Left lung (tissue), 10 donors: Measurements from ENCODE around the gene LRRC17. TPM values are rescaled to one million over a fixed set of nuclear protein-coding genes. Genes with fewer than 3 reads are reported as not detected.
"Not testable (repeated sequence)": the region's sequence is repeated elsewhere in the genome, so short reads cannot be mapped to it uniquely, and the experiment has no call there.

Experiments
- ATAC-seq: fragments of 200-7000 bp; cut with Tn5 transposase; one replicate; pipeline ENCODE4 v1.9.1; 2020; ENCODE audit warnings: moderate library complexity
- DNase-seq, 4 donors: peaks; one replicate each; pipeline ENCODE4 v3.0.0-alpha.2; 2013 to 2020
- H3K27ac ChIP-seq, 2 donors: fragments of 200-600 bp; sonication (generic) in 1 of 2; one replicate each; pipeline versions ENCODE4 v1.5.0 to v1.8.0; 2020 to 2021
- H3K27me3 ChIP-seq, 2 donors: fragments of 200-600 bp; sonication (generic) in 1 of 2; one replicate each; pipeline versions ENCODE4 v1.5.0 to v1.8.0; 2020 to 2021
- H3K36me3 ChIP-seq, 2 donors: fragments of 200-600 bp; sonication (generic) in 1 of 2; one replicate each; pipeline versions ENCODE4 v1.5.0 to v1.8.0; 2020 to 2021
- H3K4me1 ChIP-seq, 2 donors: fragments of 200-600 bp; one replicate each; pipeline ENCODE4 v1.8.0; 2021
- H3K4me3 ChIP-seq, 2 donors: fragments of 200-600 bp; sonication (generic) in 1 of 2; one replicate each; pipeline versions ENCODE4 v1.5.0 to v1.8.0; 2020 to 2021; ENCODE audit warnings: mild to moderate bottlenecking in 1 of 2
- H3K9me3 ChIP-seq, 2 donors: fragments of 200-600 bp; sonication (generic) in 1 of 2; one replicate each; pipeline versions ENCODE4 v1.5.0 to v1.8.0; 2020 to 2021
- CTCF ChIP-seq, 2 donors: fragments of 200-600 bp; sonication (generic) in 1 of 2; IDR thresholded peaks; one replicate each; pipeline versions ENCODE4 v1.5.0 to v1.8.0; 2021; ENCODE audit warnings: antibody characterized with exemption in 2 of 2
- intact Hi-C, 2 donors: fragments of 100-400 bp; cut with DNase I; formaldehyde crosslinking; loops; one replicate each; pipeline versions ENCODE4 v1.11.2 to v1.14.2; 2022
- polyA plus RNA-seq, 6 donors: library from polyadenylated mRNA; unstranded; fragments of 120-200 nt; gene quantifications; one replicate each; pipeline ENCODE4 v1.2.1, GENCODE V29; 2013; ENCODE audit not compliant: insufficient read length in 6 of 6
- total RNA-seq, 2 donors: library from RNA; stranded (reverse); fragmentation: NEBNext Ultra II Directional; extraction: Animal tissue kit (Norgen Biotek cat#: 25700); gene quantifications; one replicate each; pipeline ENCODE4 v1.2.1, GENCODE V29; 2021
- donor health status: DM: no; HTN: yes; CAD: no.
- donor health status: DM: no; HTN: no; CAD: no.

Gene LRRC17
- total and polyA plus RNA-seq, 8 donors, result 8.7 to 252 (median 216) TPM

GRCh38 chr7:102953406-102953805 is 40.6 kb downstream of the LRRC17 start:
- no peak for TF ChIP-seq CTCF (IDR thresholded peaks at IDR 0.05)
- Histone ChIP-seq H3K4me1 (no peaks in the 10 kb centered on the region), H3K27ac (no peak overlapping the region), H3K9me3 (peaks cover 0 to 24% of the 10 kb centered on the region in 2 donors), H3K27me3 (no peaks in the 10 kb centered on the region), H3K4me3 (no peak overlapping the region), H3K36me3 (no peaks in the 10 kb centered on the region)
- no peak for DNase-seq
- ATAC-seq, result no peak
- intact Hi-C loops, result no loop called here

DNA sequence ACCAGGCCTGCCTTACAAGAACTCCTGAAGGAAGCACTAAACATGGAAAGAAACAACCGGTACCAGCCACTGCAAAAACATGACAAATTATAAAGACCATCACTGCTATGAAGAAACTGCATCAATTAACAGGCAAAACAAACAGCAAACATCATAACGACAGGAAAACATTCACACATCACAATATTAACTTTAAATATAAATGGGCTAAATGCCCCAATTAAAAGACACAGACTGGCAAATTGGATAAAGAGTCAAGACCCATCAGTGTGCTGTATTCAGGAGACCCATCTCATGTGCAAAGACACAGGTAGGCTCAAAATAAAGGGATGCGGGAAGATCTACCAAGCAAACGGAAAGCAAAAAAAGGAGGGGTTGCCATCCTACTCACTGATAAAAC is 41.6 kb downstream of the LRRC17 start:
- H3K4me3 ChIP-seq, intact Hi-C loops, H3K36me3 ChIP-seq, ATAC-seq, H3K27me3 ChIP-seq, DNase-seq, H3K4me1 ChIP-seq, H3K27ac ChIP-seq: not testable (repeated sequence)
- peaks cover 0 to 24% of the 10 kb centered on the region in 2 donors for H3K9me3 ChIP-seq

GRCh38 chr7:102958004-102958403 is 45.2 kb downstream of the LRRC17 start:
- H3K27ac ChIP-seq, H3K27me3 ChIP-seq, H3K36me3 ChIP-seq, ATAC-seq, H3K4me1 ChIP-seq, intact Hi-C loops, DNase-seq, H3K4me3 ChIP-seq: not testable (repeated sequence)
- H3K9me3 ChIP-seq, result peaks cover 0 to 24% of the 10 kb centered on the region in 2 donors

DNA sequence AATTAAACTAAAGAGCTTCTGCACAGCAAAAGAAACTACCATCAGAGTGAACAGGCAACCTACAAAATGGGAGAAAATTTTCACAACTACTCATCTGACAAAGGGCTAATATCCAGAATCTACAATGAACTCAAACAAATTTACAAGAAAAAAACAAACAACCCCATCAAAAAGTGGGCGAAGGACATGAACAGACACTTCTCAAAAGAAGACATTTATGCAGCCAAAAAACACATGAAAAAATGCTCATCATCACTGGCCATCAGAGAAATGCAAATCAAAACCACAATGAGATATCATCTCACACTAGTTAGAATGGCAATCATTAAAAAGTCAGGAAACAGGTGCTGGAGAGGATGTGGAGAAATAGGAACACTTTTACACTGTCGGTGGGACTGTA is 49.2 kb downstream of the LRRC17 start:
- H3K4me3 ChIP-seq, H3K9me3 ChIP-seq, ATAC-seq, intact Hi-C loops, H3K4me1 ChIP-seq, H3K36me3 ChIP-seq, H3K27me3 ChIP-seq, DNase-seq, H3K27ac ChIP-seq: not testable (repeated sequence)

DNA sequence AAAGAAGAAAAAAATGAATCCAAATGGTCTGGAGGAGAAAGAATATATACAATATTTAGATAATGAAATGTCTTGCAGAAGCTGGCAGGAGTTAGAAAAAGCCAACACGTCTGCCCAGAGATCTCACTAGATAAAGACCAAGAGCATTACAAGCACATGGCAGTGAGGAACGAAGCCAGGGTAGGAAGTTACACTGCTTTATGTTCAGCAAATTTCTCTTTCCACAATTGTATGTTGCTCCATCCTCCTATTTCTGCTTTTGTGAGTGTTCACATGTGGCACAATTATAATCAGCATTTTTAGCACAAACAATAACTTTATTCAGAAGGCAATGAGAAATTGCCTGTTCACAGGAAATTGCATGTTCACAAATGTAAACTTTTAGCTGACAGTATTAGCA is 53.7 kb downstream of the LRRC17 start:
- intact Hi-C loops, result no loop called here
- Histone ChIP-seq H3K4me3 (no peak overlapping the region), H3K36me3 (no peaks in the 10 kb centered on the region), H3K27me3 (no peaks in the 10 kb centered on the region), H3K9me3 (no peaks in the 10 kb centered on the region), H3K4me1 (no peaks in the 10 kb centered on the region), H3K27ac (no peak overlapping the region)
- ATAC-seq, result no peak
- DNase-seq, result no peak
- no peak for TF ChIP-seq CTCF (IDR thresholded peaks at IDR 0.05)

GRCh38 chr7:102967798-102968197 is 55.0 kb downstream of the LRRC17 start:
- DNase-seq, result no peak
- H3K27ac ChIP-seq, result no peak overlapping the region
- no peaks in the 10 kb centered on the region for H3K27me3 ChIP-seq
- no peak overlapping the region for H3K4me3 ChIP-seq
- TF ChIP-seq CTCF (IDR thresholded peaks at IDR 0.05), result no peak
- no peak for ATAC-seq
- no peaks in the 10 kb centered on the region for H3K9me3 ChIP-seq
- no peaks in the 10 kb centered on the region for H3K4me1 ChIP-seq
- intact Hi-C loops, result no loop called here
- no peaks in the 10 kb centered on the region for H3K36me3 ChIP-seq

DNA sequence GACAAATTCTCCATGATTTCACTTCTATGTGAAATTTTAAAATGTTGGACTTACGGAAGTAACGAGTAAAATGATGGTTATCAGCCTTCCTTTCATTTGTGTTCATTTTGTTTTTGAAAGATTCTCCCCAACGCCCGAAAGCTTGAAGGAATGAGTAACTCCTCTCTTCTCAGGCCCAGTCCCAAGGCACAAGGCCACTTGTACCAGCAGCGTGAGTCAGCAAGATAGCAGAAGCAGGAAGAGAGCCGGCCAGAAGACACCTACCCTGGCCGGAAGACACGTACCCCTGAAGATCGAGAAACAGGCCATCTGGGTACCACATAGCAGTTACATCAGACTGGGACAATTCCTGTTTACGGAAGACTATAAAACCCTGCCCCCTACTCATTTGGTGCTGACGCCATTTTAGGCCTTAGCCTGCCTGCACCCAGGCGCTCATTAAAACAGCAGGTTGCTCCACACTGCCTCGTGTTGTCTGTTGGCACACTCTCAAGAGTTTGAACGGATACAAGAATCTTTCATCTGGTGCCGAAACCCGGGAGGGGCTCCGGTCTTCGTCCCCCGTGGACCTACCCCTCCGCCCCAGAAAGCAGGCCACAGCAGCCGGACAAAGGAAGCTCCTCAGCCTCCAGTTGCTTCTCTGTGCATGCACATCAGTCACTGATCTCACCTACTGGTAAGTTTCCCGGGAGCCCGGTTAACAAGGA is 60.4 kb downstream of the LRRC17 start:
- TF ChIP-seq CTCF (IDR thresholded peaks at IDR 0.05), result no peak
- intact Hi-C loops, result no loop called here
- H3K27me3 ChIP-seq, result no peaks in the 10 kb centered on the region
- ATAC-seq (no peak), DNase-seq (peak in 2 of 4 donors; percentile 45 to 47)
- peak overlapping the region in 1 of 2 donors; percentile 31 for H3K27ac ChIP-seq
- H3K36me3 ChIP-seq, result no peaks in the 10 kb centered on the region
- no peaks in the 10 kb centered on the region for H3K9me3 ChIP-seq
- H3K4me3 ChIP-seq, result no peak overlapping the region
- H3K4me1 ChIP-seq, result no peaks in the 10 kb centered on the region
